ENCODE data around the gene CFAP99.

The CFAP99 gene

GRCh38 chr4:2468456-2469191 is 49.9 kb downstream of the CFAP99 start, which contains the start of gene RNF4:
Gene RNF4, plus strand, starts transcription at chr4:2469106. Its CDS starts 21,388 bp downstream, at chr4:2490494.
- DNase-seq (ENCODE audit: low read depth in 2 of 2): peak; percentile 91 to 95

- peak; percentile 42 to 62 for DNase-seq (ENCODE audit: low read depth in 2 of 2)
Measured at GRCh38 chr4:2469192-2469984, 50.6 kb downstream of the CFAP99 start.

- no peak for DNase-seq (ENCODE audit: low read depth in 2 of 2)
Measured at GRCh38 chr4:2470791-2471190, 52.0 kb downstream of the CFAP99 start.

DNA sequence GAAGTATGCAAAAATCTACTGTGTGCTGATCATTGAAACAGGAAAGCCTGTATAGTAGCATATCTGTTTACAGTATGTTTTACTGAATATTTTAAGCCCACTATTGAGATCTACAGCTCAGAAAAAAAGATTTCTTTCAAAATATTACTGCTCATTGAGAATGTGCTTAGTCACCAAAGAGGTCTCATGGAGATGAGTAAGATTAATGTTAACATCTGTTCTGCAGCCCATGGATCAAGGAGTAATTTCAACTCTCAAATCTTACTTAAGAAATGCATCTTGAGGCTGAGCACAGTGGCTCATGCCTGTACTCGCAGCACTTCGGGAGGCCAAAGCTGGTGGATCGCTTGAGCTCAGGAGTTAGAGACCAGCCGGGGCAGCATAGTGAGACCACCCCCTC is 53.4 kb downstream of the CFAP99 start:
- DNase-seq (ENCODE audit: low read depth in 2 of 2): no peak

DNA sequence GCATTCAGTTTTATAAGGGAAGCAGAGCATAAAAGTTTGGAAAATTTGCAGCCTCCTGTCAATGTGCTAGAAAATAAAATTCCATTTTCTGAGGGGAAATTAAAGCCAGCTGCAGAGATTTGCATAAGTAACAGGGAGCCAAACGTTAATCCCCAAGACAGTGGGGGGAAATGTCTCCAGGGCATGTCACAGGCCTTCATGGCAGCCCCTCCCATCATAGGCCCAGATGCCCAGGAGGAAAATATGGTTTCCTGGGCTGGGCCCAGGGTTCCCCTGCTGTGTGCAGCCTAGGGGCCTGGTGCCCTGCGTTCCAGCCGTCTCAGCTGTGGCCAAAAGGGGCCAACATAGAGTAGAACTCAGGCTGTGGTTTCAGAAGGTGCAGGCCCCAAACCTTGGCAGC is 59.5 kb downstream of the CFAP99 start:
- no peak for DNase-seq (ENCODE audit: low read depth in 2 of 2)

DNA sequence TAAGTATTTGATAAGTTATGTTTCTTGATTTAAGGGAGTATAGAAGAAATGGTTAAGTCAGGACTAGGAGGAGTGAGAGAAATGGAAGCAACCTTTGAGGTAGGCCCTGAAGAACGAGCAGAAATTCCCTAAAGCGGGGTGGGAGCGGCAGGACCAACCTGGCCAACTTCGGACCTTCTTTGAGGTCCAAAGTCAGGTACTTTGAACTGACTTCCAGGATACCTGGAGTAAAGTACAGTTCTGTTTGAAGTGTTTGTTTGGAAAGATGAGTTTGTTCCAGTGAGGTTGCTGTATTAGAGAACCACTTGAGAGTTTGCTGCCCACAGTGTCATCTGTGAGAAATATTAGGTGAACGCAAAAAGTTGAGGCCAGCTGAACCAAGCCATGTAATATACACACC is 61.9 kb downstream of the CFAP99 start:
- no peak for DNase-seq (ENCODE audit: low read depth in 2 of 2)

- DNase-seq (ENCODE audit: low read depth in 2 of 2): no peak
Measured at GRCh38 chr4:2482192-2482591, 63.4 kb downstream of the CFAP99 start.

DNA sequence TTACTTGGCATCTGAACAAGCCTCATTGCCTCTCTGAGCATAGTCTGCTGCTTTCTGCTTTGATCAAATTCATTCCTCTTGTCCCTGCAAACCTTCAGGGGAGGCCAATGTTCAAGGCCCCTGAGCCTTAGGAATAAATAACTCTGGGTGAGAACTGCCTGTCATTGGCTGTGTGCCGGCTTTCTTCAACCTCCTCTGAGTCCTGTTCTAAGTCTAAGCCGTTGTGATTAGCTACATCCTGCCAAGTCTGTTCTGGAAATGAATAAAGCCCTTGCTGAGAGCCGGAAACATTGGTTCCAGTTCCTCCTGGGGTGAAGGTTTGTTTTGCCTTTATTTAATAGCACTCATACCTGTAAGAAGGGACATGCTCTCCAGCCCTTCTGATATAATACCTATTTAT is 63.9 kb downstream of the CFAP99 start:
- DNase-seq (ENCODE audit: low read depth in 2 of 2): no peak

- DNase-seq (ENCODE audit: low read depth in 2 of 2): no peak
Measured at GRCh38 chr4:2483237-2483636, 64.5 kb downstream of the CFAP99 start.

DNA sequence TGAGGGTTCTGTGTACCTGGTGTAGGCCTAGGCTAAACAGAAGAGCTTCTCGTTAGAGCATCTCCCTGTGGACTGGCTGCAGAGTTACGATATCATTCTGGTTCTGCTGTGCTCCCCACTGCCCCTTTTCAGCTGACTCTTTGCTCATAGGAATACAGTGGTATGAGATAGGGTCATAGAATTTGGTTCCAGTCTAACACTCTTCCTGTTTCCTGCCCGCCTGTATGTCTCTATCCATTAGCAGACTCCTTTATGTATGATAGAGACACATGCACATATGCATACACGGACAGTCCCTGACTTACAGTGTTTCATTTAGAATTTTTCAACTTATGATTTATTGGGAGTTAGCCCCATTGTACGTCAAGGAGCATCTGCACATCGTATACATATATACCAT is 65.4 kb downstream of the CFAP99 start:
- no peak for DNase-seq (ENCODE audit: low read depth in 2 of 2)

GRCh38 chr4:2484993-2485392 is 66.2 kb downstream of the CFAP99 start:
- DNase-seq (ENCODE audit: low read depth in 2 of 2): peak; percentile 23 to 44

GRCh38 chr4:2485956-2486355 is 67.2 kb downstream of the CFAP99 start:
- no peak for DNase-seq (ENCODE audit: low read depth in 2 of 2)

- no peak for DNase-seq (ENCODE audit: low read depth in 2 of 2)
Measured at GRCh38 chr4:2486981-2487380, 68.2 kb downstream of the CFAP99 start.

GRCh38 chr4:2487632-2488031 is 68.9 kb downstream of the CFAP99 start:
- no peak for DNase-seq (ENCODE audit: low read depth in 2 of 2)

GRCh38 chr4:2489081-2489805 is 70.5 kb downstream of the CFAP99 start:
- no peak for DNase-seq (ENCODE audit: low read depth in 2 of 2)

GRCh38 chr4:2489841-2490552 is 71.2 kb downstream of the CFAP99 start:
- DNase-seq (ENCODE audit: low read depth in 2 of 2): no peak

DNA sequence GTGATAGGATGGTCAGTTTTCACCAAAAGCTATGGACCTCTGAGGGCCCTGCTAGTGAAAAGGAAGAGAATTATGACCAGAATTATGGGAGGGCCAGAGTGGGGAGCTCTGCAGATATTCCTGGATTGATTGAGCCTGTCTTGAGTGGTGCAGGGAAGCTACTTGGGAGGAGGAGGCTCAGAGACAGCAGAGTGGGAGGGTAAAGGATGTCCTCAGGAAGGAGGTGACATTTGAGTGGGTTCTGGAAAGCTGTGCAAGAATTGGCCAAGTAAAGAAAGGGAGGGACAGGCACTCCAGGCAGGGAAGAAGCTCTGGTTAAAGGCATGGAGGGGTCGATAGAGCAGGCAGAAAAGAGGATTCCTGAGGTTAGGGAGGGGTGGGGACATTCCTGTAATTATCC is 74.2 kb downstream of the CFAP99 start:
- DNase-seq (ENCODE audit: low read depth in 2 of 2): no peak

DNA sequence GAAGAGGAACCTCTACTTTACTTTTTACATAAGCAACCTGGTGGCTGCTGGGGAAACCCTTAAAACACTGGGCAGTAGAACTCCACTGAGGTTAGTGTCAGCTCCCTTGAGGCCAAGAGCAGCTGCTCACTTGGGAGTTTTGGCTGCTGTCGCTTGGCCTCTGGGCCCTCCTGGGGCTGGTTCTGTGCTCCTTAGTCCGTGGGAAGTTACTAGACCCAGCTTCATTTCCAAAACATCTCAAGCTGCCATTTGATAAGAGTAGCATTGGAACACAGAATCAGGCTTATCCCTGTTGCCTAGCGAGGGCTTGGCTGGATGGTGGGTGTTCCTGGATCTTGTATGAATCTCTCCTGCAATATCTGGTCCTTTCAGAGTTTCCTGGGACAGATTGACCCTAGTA is 76.2 kb downstream of the CFAP99 start:
- DNase-seq (ENCODE audit: low read depth in 2 of 2): no peak

DNA sequence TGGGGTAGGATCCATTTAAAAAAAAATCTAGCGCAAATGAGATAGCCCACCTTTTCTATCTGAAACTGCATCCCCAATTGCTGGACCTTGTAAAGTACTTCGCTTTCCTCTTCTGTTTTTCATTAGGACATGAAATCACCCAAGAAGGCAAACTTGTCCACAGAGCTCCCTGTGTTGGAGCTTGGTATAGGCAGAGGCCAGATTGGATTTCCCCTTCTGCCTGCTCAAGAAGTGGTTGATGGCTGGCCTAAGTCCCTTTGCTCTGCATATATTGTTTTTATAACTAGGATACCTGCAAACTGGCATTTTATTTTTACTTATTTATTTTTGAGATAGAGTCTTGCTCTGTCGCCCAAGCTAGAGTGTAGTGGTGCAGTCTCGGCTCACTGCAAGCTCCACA is 78.6 kb downstream of the CFAP99 start:
- no peak for DNase-seq (ENCODE audit: low read depth in 2 of 2)

DNA sequence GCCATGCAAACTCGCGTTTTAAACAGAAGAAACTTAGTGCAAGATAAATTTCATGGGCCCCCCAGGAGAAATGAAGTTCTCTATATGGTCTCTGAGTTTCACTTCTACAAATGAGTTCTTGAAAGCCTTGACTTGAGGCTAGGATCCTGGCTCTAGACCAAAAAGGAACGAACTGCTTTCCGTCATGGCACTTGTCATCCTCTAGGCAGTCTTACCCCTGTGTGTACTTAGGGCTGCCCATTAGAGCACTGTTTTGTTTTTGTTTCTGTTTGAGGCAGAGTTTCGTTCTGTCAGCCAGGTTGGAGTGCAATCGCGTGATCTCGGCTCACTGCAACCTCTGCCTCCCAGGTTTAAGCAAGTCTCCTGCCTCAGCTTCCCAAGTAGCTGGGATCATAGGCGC is 79.2 kb downstream of the CFAP99 start:
- no peak for DNase-seq (ENCODE audit: low read depth in 2 of 2)

GRCh38 chr4:2500547-2500946 is 81.8 kb downstream of the CFAP99 start:
- no peak for DNase-seq (ENCODE audit: low read depth in 2 of 2)

DNA sequence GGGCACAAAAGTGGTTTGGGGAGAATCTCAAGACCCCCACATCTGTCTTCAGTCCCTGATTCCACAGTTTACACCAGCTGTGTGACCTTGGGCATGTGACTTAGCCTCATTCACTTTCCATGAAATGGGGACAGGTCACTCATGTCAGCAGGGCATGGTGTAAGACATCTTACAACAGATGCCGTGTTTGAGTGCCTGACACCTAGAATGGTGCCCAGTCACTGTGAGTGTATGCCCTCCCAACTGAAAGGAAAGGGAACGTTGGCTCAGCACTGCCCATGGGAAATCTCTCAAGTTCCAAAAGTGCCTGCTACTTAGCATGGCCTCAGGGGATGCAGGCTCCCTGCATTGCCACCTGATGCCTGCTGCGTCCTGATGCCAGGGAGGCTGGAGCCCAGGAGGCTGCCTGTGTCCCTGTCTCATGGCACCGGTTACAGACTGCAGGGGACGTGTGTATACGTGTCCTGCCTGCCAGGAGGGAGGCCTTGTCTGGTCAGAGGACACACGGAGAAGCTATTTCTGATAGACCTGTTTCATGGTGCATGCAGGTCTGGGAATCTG is 82.4 kb downstream of the CFAP99 start:
- no peak for DNase-seq (ENCODE audit: low read depth in 2 of 2)

Data from stimulated activated CD4-positive, alpha-beta T cell treated with anti-CD3 and anti-CD28 coated beads, Interleukin-12 subunit alpha, Interleukin-12 subunit beta, amount 100 ng/mL, for 24 hours (primary cell).